GM19395 (cell line): Measurements from ENCODE around the gene CCS.
"Not testable (repeated sequence)": the region's sequence is repeated elsewhere in the genome, so short reads cannot be mapped to it uniquely, and the experiment has no call there.

Experiments used
- ATAC-seq: cut with Tn5 transposase; IDR thresholded peaks from one replicate; pipeline ENCODE4 v1.9.1; 2021; ENCODE audit warnings: mild to moderate bottlenecking, moderate library complexity; ENCODE audit not compliant: unreplicated experiment

The CCS gene

GRCh38 chr11:66625041-66625751 is 32.2 kb downstream of the CCS start:
- no peak for ATAC-seq

DNA sequence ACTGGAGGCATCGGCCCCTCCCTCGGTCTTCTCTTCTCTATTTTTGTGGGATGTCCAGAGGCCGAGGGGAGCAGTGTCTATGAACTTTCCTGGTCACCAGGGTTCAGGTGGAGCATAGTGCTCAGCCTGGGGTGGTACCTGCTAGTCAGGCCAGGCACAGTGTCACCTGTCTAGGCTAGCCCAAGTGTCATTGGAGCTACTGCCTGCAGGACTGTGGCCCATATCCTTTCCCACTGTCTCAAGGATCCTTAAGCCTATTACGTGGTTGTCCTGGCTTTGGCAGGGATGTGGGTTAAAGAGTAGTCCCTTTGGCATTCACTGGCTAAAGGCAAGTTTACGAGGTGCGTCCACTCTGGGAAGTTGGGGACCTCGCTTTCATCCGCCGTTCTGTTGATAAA is 32.8 kb downstream of the CCS start:
- no peak for ATAC-seq

- no peak for ATAC-seq
These were observed 33.4 kb downstream of the CCS start for GRCh38 chr11:66626382-66626781.

DNA sequence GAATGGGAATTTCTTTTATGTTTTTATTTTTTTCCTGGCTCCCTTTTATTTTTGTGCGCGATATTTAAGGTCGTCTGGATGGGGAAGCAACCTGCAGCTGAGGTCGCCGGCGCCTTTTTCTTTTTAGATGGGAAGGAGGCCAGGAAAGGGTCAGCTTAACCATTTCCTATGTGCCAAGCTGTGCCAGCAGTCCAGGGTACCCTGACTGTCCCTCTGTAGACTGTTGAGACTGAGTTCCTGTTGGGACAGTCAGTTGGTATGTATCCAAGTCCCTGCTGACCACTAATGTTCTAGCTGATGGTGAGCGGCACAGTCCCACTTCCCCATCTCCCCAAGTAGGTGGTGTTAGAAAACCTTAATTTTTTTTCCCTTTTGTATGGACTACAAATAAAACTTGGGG is 33.9 kb downstream of the CCS start:
- ATAC-seq, result no peak

DNA sequence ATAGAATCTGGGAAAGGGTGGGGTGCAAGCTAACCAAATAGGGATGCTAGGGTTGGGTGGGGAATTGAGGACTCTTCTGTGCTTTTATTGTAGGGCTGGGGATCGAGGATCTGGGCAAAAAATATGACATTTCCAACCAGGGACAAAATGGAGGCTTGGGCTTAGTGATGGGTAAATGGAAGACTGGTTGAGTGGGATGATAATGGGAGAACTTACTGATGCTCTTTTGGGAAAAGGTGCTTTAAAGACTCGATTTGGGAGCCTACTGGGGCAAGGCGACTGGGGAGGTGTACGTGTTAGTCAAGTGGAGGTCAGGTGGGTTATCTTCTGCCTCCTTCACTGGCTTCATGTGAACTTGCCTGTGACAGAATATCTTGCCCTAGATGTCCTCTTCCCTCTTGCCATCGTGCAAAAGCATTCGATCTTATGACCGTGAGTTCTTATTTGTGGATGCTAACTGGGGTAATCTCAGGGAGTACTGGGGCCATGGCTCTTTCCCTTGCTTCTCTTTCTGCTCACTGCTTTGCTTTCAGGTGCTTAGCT is 35.1 kb downstream of the CCS start:
- ATAC-seq, result no peak

- no peak for ATAC-seq
These were observed 36.4 kb downstream of the CCS start for GRCh38 chr11:66629356-66629755.

- no peak for ATAC-seq
These were observed 38.9 kb downstream of the CCS start for GRCh38 chr11:66631883-66632282.

DNA sequence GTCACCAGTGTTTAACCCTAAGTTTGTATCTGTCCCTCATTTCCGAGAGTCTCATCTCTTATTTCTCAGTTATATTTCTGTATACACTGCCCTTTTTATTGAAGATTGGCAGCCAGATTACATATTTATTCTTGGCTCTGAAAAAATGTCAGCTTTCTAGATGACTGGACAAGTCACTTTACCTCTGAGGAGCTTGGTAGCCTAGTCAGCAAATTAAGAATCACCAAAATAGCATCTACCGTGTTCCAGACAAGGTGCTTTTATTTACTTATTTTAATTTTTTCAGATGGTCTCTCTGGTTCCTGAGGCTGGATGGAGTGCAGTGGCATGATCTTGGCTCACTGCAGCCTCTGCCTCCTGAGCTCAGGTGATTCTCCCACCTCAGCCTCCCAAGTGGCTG is 40.0 kb downstream of the CCS start:
- ATAC-seq, result no peak

DNA sequence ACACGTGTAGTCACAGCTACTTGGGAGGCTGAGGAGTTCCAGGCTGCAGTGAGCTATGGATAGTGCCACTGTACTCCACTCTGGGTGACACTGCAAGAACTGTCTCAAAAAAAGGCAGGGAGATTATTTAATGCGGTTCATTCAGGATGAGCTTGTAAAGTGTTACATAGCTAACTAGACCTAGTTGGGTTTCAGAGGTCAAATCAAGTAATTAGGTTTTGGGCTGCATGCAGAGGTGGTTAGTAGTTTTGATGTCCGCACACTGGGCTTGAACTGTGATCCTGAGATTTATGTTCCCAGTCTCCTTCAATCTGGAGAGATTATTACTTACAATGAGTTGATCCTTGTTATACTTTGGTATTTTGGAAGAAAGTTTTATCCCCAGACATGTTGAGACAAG is 43.4 kb downstream of the CCS start:
- ATAC-seq, result no peak

DNA sequence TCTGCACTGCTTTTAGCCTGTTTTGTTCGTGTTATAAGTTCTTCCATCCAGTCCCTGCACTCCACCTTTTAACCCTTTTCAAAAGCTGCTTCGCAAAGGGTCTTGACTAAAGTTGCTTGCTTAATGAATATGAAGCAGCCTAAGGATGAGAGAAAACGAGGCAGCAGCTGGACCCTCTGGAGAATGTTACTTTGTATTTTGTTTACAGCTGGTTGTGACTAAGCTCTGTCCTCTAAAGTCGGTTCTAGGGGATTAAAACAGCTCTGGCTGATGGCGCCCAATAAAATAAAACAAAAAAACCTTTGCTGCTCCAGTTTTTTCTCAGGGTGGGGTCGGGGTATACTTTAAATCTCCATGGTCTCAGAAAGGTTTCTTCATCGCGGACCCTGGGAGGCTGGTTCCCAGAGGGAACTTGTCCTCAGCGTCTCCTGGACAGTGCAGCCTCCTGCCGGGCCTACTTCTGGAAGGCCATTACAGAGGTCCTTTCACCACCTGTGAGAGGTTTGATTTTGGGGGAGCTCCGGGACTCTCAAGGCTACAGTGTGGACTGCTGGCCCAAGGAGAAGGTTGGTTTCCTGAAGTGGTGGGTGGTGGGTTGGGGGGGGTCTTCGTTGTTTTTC is 44.7 kb downstream of the CCS start:
- no peak for ATAC-seq

DNA sequence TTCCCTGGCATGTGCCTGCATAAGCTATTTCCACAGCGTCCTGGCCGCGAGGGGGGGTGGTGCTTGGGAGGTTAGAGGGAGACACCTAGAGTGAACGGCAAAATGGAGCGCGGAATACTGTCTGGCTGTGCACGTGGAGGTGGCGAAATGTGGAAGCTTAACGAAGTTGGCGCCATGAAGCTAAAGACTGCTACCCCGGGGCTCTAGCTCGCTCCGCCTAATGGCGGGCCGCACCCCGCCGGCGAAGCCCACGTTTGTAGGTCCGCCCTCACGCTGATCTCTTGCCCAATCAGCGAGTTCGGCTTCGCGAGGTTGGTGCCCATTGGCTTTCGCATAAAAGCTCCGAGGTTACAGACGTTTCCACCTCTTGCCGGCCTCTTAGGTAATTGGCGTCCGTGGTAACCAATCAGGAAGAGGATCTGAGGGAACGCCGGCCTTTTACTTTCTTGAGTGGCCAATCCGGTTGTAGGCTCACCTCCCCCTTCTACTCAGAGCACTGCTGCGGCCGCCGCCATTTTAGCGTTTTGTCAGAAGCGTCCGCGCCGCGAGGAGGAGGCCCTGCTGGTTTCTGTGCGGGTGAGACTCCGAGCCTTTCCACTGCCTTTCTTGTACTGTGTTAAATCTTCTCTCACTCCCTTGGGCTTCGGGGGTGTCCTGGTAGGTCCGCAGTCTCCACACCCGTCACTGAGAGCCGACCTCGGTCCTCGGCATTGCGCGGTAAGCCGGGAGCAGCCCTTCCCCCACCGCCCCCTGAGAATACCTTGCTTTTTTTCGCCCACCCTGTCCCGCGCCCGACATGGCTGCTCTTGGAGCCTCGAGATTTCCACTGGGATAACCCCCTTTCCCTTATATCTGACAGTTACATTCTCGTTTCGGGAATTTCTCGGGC is 45.4 kb downstream of the CCS start, which contains the start of gene RBM4:
Gene RBM4, plus strand, starts transcription at position 527 of the 889 bp plus-strand sequence. CDS start 1,009 bp downstream, outside the sequence.
- ATAC-seq, result peak; percentile 97

DNA sequence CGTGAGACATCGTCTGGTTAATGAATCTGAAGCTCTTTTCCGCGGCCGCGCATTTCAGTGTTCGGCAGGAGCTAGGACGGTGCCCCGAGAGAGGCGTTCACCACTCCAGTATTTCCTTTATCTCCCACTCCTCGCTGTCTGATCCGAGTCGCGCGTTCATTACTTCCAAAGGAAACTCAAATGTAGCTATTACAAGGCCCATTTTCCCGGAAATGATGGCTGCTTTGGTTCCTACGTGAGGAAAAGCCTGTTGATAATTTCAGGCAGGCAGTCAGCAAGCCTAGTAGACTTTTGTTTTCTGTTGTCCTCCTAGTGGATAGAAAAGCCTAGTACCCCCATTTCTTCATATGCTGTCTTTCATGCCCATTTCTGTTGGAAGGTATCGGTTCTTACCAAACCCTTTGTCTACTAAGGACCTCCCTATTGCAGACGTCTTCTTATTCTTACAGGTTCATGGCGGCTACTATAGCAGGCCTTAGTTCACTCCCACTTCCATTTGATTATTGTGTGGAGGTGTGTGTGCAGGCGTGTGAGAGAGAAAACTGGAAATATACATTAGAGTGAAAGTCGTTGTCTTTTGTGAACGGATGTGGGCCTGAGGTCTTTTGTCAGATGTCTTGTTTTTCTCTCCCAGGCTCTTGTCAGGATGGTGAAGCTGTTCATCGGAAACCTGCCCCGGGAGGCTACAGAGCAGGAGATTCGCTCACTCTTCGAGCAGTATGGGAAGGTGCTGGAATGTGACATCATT is 46.3 kb downstream of the CCS start:
- no peak for ATAC-seq

DNA sequence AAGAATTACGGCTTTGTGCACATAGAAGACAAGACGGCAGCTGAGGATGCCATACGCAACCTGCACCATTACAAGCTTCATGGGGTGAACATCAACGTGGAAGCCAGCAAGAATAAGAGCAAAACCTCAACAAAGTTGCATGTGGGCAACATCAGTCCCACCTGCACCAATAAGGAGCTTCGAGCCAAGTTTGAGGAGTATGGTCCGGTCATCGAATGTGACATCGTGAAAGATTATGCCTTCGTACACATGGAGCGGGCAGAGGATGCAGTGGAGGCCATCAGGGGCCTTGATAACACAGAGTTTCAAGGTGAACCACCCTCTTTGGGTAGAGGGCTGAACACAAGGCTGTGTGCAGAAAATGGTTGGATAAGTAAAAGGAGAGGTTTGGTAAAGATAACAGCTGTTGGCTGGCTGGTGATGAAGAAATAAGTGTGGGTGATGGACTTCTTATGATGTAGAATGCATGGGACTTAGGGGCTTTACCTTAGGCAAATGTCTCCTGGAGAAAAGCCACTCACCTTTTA is 46.9 kb downstream of the CCS start:
- not testable (repeated sequence) for ATAC-seq

- no peak for ATAC-seq
These were observed 48.8 kb downstream of the CCS start for GRCh38 chr11:66641834-66642233.

DNA sequence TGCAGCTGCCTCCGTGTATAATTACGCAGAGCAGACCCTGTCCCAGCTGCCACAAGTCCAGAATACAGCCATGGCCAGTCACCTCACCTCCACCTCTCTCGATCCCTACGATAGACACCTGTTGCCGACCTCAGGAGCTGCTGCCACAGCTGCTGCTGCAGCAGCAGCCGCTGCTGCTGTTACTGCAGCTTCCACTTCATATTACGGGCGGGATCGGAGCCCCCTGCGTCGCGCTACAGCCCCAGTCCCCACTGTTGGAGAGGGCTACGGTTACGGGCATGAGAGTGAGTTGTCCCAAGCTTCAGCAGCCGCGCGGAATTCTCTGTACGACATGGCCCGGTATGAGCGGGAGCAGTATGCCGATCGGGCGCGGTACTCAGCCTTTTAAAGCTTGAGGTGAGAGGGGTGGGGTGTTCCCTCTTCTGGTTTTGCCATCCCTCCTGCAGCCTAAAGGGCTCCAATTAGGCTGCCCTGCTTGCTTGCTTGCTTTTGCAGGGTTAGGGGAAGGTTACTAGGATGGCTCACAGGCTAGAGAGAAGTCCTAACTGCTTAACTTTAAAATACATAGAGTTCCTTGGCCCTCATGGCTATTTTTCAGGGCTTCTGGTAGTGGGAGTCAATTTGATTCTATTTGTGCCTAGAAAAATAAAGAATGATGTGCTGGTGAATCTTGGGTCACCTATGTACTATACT is 50.9 kb downstream of the CCS start:
- ATAC-seq, result no peak

GRCh38 chr11:66646828-66647227 is 53.8 kb downstream of the CCS start:
- no peak for ATAC-seq

DNA sequence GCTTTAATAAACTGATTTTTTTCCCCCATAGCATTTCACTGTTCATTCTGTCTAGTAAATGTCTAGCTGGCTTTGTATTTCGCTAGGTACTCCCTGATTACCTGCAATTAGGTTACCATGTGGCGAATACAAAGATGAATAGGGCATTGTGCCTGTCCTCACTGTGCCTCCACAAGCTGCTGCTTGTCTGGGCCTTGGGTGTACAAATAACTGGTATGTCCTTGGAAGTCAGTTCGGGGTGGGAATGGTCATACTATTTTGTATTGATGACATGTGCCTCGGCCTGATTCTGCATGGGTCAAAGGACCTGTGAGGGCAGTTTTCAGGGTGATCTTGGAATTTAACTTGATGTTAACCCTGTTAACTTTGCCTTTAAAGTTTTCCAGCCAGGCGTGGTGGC is 56.9 kb downstream of the CCS start:
- no peak for ATAC-seq

- ATAC-seq, result no peak
These were observed 58.0 kb downstream of the CCS start for GRCh38 chr11:66651016-66651415.

DNA sequence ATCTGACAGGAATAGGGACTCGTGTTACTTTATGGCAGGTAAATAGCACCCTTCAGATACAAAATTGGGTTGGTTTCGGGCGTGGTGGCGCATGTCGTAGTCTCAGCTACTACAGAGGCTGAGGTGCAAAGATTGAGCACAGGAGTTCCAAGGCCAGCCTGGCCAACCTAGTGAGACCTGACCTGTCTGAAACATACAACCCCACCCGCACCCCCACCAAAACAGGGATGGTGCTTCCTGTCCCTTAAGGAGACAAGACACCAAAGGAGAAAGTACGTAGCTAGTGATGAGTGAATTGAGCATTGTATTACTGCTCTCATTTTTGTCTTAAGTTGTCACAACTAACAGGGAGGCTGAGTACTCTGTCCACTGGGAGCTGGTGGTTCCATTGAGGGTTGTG is 59.7 kb downstream of the CCS start:
- ATAC-seq, result no peak

- no peak for ATAC-seq
These were observed 60.1 kb downstream of the CCS start for GRCh38 chr11:66653123-66653522.
